Progenitor cell of endocrine pancreas (in vitro differentiated cells): ENCODE data around the gene DNAH11. TPM values are rescaled to one million over a fixed set of nuclear protein-coding genes. Genes with fewer than 3 reads are reported as not detected.

Experiments used
- DNase-seq: peaks from one replicate; pipeline ENCODE4 v3.0.0; 2021; ENCODE audit warnings: low spot score; ENCODE audit not compliant: unreplicated experiment
- H3K27ac Mint-ChIP-seq: 2 replicates; pipeline ENCODE4 v1.8.0; 2021; ENCODE audit warnings: mild to moderate bottlenecking, moderate library complexity, mixed read lengths
- H3K27me3 Mint-ChIP-seq: 2 replicates; pipeline ENCODE4 v1.8.0; 2021; ENCODE audit warnings: mixed read lengths
- H3K36me3 Mint-ChIP-seq: 2 replicates; pipeline ENCODE4 v1.8.0; 2022; ENCODE audit warnings: mixed read lengths; ENCODE audit not compliant: insufficient read depth
- H3K4me1 Mint-ChIP-seq: 2 replicates; pipeline ENCODE4 v1.8.0; 2021; ENCODE audit warnings: low read depth, mixed read lengths
- H3K4me3 Mint-ChIP-seq: 2 replicates; pipeline ENCODE4 v1.8.0; 2021; ENCODE audit warnings: low read depth, mild to moderate bottlenecking, moderate library complexity, mixed read lengths
- H3K9me3 Mint-ChIP-seq: 2 replicates; pipeline ENCODE4 v1.8.0; 2021; ENCODE audit warnings: low read depth, mixed read lengths
- total RNA-seq: library from RNA; stranded (reverse); gene quantifications from 2 replicates; pipeline ENCODE4 v1.2.1, GENCODE V29; 2021
- TF ChIP-seq, protein P1 (sequence below): fragments of 200-600 bp; sonication (generic); IDR thresholded peaks from one replicate; pipeline ENCODE4 v1.5.0; 2021; ENCODE audit warnings: antibody characterized with exemption, mild to moderate bottlenecking; ENCODE audit not compliant: unreplicated experiment

DNAH11 gene
- total RNA-seq, 1 donor from 2014 or later: 1.6 TPM

DNA sequence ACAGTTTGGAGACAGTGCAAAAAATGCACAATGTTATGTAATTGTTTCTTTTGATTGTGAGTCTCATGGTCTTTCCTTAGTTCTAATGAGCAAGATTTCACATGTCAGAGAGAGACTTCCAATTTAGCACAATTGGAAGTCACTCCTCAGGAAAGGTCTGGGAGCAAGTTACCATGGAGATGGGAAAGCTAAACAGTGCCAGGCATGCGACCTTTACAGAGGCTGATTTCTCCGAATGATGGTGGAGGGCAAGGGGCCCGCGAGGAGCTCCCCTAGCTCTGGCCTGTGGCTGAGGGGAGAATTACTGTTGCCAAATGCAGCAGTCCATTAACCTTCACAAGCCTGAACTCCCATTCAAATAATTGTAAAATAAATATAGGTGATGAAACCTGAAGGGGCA, 343.6 kb downstream of the DNAH11 start:
- H3K9me3 Mint-ChIP-seq: no peaks in the 10 kb centered on the region
- TF ChIP-seq, protein P1, sequence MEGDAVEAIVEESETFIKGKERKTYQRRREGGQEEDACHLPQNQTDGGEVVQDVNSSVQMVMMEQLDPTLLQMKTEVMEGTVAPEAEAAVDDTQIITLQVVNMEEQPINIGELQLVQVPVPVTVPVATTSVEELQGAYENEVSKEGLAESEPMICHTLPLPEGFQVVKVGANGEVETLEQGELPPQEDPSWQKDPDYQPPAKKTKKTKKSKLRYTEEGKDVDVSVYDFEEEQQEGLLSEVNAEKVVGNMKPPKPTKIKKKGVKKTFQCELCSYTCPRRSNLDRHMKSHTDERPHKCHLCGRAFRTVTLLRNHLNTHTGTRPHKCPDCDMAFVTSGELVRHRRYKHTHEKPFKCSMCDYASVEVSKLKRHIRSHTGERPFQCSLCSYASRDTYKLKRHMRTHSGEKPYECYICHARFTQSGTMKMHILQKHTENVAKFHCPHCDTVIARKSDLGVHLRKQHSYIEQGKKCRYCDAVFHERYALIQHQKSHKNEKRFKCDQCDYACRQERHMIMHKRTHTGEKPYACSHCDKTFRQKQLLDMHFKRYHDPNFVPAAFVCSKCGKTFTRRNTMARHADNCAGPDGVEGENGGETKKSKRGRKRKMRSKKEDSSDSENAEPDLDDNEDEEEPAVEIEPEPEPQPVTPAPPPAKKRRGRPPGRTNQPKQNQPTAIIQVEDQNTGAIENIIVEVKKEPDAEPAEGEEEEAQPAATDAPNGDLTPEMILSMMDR: no peak
- no peak for DNase-seq

DNA sequence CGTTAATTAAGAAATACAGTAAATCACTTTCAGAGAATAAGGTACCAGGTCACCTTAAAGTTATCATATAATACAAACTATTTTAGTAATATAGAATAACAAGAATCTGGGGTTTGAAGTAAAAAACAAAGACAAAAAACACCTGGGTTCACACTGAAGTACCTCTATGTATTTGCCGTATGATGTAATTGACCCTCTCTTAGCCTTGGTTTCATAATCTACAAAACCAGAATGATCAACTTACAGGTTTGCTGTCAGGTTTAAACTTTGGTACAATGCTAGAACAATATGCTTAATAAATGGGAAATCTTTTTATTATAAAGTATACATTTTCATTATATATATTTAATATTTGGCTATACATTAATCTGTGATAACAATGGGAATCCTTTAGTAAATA, 344.5 kb downstream of the DNAH11 start:
- Mint-ChIP-seq H3K27ac (no peak overlapping the region), H3K4me3 (no peak overlapping the region), H3K36me3 (no peaks in the 10 kb centered on the region), H3K9me3 (no peaks in the 10 kb centered on the region), H3K27me3 (no peaks in the 10 kb centered on the region), H3K4me1 (no peaks in the 10 kb centered on the region)
- TF ChIP-seq, protein P1: no peak
- no peak for DNase-seq

More for the DNA sequence above, 343.6 kb downstream of the DNAH11 start:
- Mint-ChIP-seq H3K27me3 (no peaks in the 10 kb centered on the region), H3K36me3 (no peaks in the 10 kb centered on the region), H3K4me1 (no peaks in the 10 kb centered on the region), H3K4me3 (no peak overlapping the region), H3K27ac (no peak overlapping the region)

DNA sequence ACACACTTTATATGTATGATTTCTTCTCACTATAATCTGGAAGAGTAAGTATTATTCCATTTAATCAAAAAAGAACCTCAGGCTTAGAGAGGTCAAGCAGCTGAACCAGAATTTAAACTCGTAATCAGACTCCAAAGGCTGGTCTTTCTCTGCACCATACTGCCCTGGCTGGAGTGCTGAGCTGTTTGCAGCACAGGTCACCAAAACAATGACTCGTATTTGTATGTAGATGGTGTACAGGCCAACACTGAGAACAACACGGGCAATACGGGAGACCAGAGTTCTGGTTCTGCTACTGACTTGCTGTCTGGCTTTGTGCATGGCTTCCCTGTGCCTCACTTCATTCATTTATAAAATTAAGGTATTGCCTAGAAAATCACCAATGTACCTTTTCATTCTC, 344.9 kb downstream of the DNAH11 start:
- H3K9me3 Mint-ChIP-seq: no peaks in the 10 kb centered on the region
- H3K4me3 Mint-ChIP-seq: no peak overlapping the region
- TF ChIP-seq, protein P1: no peak
- H3K4me1 Mint-ChIP-seq: no peaks in the 10 kb centered on the region
- no peak overlapping the region for H3K27ac Mint-ChIP-seq
- no peaks in the 10 kb centered on the region for H3K36me3 Mint-ChIP-seq
- no peaks in the 10 kb centered on the region for H3K27me3 Mint-ChIP-seq
- DNase-seq: no peak

DNA sequence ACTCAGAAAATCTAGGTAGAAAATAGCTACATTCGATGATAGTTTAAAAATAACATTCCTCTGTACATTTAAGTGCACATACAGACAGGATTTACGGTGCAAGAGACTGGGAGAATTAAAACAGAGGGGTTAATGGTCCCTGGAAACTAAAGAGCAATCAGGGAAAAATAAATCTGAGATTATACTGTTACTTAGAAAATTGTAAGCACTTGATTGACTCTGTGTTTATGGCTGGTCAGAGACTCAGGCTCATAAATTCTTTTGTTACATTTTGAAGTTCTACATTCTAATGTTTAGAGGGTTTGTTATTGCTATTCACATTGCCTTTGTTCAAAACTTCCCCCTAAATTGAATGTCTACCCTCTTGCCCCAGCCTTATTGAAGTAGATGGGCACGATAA, 348.5 kb downstream of the DNAH11 start:
- H3K9me3 Mint-ChIP-seq: no peaks in the 10 kb centered on the region
- H3K27me3 Mint-ChIP-seq: no peaks in the 10 kb centered on the region
- H3K27ac Mint-ChIP-seq: no peak overlapping the region
- TF ChIP-seq, protein P1: no peak
- H3K4me3 Mint-ChIP-seq: no peak overlapping the region
- no peak for DNase-seq
- no peaks in the 10 kb centered on the region for H3K4me1 Mint-ChIP-seq
- H3K36me3 Mint-ChIP-seq: peaks cover 3% of the 10 kb centered on the region

DNA sequence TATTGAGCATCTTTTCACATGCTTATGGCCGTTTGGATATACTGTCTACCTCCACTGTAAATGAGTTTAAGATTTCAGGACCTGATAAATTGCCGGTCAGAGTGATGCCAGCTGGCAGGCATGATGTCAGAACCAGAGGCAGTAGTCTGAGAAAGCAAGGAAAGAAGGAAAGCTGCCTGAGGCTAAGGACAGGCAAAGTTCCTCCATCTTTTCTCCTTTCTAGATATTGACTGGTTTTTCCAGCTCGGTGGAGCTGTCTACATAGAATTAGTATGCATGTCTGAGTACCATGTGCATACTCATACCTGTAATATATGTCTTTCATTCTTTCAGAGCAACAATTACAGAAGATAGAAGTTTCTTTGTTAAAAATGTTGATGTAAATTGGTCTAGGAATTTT, 350.6 kb downstream of the DNAH11 start:
- DNase-seq: no peak
- H3K4me1 Mint-ChIP-seq: no peaks in the 10 kb centered on the region
- H3K36me3 Mint-ChIP-seq: peaks cover 9% of the 10 kb centered on the region
- no peak overlapping the region for H3K27ac Mint-ChIP-seq
- H3K9me3 Mint-ChIP-seq: no peaks in the 10 kb centered on the region
- no peaks in the 10 kb centered on the region for H3K27me3 Mint-ChIP-seq
- H3K4me3 Mint-ChIP-seq: no peak overlapping the region
- TF ChIP-seq, protein P1: no peak
